HG02938 (cell line): Measurements from ENCODE around the gene KRTAP4-2.
"Not testable (repeated sequence)": the region's sequence is repeated elsewhere in the genome, so short reads cannot be mapped to it uniquely, and the experiment has no call there.

Experiments
- ATAC-seq: cut with Tn5 transposase; IDR thresholded peaks from one replicate; pipeline ENCODE4 v1.9.1; 2021; ENCODE audit warnings: mild to moderate bottlenecking, moderate library complexity; ENCODE audit not compliant: unreplicated experiment

KRTAP4-2 gene

DNA sequence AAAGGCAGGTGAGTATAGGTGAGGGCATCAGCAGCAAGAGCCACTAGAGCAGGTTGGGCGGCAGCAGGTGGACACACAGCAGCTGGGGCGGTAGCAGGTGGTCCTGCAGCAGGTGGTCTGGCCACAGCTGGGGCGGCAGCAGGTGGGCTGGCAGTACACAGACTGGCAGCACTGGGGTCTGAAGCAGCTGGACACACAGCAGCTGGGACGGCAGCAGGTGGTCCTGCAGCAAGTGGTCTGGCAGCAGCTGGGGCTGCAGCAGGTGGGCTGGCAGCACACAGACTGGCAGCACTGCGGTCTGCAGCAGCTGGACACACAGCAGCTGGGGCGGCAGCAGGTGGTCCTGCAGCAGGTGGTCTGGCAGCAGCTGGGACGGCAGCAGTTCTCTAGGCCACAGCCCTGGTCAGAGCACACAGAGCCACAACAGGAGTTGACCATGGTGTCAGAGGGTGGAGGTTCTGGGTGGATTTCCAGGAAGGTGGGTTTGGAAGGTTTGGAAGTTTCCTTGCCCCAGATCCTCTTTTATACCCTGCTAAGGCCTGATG, at the start of gene KRTAP4-2:
Gene KRTAP4-2, minus strand, starts transcription at position 495 of the 545 bp plus-strand sequence. Its CDS starts 57 bp downstream, at position 438.
- ATAC-seq = no peak

DNA sequence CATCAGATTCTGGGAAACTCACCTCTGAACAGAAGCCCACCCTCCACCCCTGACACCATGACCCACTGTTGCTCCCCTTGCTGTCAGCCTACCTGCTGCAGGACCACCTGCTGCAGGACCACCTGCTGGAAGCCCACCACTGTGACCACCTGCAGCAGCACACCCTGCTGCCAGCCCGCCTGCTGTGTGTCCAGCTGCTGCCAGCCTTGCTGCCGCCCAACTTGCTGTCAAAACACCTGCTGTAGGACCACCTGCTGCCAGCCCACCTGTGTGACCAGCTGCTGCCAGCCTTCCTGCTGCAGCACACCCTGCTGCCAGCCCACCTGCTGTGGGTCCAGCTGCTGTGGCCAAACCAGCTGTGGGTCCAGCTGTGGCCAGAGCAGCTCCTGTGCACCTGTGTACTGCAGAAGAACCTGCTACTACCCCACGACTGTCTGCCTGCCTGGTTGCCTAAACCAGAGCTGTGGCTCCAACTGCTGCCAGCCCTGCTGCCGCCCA, 48.6 kb upstream of the KRTAP4-2 start, which contains the start of gene KRTAP9-2:
Gene KRTAP9-2, plus strand, starts transcription at position 51 of the 498 bp plus-strand sequence. Its CDS starts 7 bp downstream, at position 58.
- ATAC-seq = not testable (repeated sequence)

DNA sequence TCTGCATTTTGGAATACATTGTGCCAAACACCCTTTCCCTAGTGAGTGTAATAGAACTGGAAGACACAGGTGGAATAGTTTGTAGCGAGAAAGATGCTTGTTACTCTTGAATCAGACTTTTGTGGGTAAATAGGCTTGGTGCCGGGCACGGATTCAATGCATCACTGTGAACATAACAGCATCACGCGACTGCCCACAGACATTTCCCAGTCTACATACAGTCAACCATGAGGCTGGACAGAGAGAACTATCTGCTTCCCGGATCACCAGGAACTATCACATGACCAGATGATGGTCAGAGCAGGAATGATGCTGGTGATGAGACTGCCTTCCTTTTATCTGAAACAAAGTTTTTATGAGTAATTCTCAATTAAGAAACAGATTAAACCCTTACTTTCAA, 48.0 kb upstream of the KRTAP4-2 start:
- no peak for ATAC-seq

DNA sequence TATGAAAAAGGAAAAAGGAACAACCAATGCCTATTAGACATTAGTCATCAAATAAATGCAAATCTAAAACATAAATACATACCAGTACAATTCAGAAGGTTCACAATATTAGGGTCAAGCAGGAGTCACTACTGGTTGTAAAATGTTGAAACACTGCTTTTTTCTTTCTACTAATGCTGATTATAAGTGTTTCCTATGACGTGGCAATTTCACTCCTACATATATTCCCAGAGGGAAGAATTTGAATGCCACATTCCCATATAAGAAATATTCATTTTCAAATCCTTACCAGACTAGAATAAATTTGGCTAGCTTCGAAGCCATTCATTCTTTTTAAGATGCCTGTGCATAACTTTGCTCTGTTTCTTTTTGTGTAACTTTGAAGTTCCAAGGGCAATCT, 45.8 kb upstream of the KRTAP4-2 start:
- no peak for ATAC-seq

DNA sequence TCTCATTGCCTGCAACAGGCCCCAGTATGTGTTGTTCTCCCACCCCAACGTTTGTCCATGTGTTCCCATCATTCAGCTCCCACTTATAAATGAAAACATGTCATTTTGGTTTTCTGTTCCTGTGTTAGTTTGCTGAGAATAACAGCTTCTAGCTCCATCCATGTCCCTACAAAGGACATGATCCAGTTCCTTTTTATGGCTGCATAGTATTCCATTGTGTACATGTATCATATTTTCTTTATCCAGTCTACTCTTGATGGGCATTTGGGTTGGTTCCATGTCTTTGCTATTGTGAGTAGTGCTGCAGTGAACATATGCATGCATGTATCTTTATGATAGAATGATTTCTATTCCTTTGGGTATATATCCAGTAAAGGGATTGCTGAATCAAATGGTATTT, 37.7 kb upstream of the KRTAP4-2 start:
- ATAC-seq = no peak

DNA sequence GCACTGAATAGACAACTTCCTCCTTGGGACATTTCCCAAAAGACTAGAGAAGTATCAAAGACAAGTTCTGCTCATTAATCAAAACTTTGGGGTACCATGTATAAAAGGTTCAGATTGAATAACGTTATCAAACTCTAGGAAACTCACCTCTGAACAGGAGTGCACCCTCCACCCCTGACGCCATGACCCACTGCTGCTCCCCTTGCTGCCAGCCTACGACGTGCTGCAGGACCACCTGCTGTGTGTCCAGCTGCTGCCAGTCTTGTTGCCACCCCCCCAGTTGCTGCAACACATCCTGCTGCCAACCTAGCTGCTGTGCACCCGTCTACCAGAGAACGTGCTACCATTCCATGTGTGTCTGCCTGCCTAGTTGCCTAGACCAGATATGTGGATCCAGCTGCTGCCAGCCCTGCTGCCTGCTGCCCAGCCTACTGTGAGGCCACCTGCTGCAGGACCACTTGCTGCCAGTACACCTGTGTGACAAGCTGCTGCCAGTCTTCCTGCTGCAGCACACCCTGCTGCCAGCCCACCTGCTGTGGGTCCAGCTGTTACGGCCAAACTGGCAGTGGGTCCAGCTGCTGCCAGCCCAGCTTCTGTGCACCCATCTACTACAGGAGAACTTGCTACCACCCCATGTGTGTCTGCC, 34.6 kb upstream of the KRTAP4-2 start:
- no peak for ATAC-seq

DNA sequence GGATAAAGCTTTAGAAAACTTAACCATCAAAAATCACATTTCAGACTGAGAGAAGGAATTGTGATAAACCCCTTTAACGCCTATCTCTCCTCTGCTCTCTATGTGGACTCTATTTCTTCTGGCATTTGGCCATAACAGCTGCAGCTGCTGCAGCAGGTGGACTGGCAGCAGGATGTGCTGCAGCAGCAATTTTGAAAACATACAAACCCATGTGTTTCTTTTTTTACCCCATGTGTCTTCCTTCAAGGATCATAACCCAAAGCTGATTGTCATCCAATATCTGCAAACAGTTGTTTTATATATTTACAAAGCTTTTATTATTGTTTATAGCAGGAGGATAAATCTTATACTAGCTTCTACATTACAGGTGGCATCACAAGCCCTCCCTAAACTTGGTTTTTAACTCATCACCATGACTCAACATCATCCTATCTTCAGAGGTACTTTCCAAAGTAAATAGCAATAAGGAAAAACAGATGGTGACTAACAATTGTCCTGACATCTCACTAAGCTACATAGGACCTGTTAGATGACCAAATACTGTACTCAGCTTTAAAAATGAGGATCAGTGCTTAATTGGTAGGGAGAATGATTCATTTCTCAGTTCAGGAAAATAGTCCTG, 33.9 kb upstream of the KRTAP4-2 start:
- no peak for ATAC-seq

DNA sequence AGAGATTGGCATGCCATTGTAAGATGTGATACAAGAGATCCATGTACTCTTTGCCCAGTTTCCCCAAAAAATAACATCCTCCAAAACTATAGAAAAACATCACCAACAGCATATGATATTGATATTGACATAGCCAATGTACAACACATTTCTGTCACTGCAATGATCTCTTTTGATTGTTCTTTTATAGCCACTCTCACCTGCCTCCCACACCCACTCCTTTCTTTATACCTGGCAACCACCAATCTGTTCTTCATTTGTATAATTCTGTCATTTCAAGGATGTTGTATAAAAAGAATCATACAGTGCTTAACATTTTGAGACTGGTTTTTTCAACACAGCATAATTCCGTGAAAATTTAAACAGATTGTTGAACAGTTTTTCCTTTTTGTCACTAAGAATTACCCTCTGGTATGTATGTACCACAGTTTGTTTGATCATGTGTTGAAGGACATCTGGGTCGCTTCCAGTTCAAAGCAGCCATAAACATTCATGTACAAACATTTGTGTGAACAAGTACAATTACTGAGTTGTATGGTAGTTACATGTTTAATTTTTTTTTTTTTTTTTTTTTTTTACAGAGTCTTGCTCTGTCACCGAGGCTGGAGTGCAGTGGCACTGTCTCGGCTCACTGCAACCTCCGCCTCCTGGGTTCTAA, 21.5 kb upstream of the KRTAP4-2 start:
- no peak for ATAC-seq

DNA sequence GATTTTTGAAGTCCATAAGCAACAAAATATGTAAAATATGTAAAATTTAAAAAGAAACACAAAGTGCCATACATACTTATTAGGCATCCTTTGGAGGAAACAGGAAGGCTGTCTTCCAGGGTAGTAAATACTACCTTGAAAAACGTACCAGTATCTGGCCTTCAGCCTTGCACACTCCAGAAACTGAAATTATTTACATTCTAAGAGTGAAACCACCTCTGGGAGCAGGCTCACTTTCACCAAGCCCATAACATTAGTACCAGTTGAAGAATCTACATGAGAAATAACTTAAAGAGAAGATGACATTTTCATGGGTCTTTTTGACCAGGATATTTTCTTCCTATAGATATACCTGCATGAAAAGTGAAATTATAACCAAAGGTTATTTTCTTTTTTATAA, 18.0 kb upstream of the KRTAP4-2 start:
- ATAC-seq = no peak

DNA sequence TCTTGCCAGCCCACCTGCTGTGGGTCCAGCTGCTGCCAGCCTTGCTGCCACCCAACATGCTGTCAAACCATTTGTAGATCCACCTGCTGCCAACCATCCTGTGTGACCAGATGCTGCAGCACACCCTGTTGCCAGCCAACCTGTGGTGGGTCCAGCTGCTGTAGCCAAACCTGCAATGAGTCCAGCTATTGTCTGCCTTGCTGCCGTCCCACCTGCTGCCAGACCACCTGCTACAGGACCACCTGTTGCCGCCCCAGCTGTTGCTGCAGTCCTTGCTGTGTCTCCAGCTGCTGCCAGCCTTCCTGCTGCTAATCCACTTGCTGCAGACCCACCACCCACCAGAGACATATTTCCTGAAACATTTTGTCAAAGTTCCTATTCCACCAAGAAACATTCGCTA, 12.3 kb upstream of the KRTAP4-2 start:
- no peak for ATAC-seq

DNA sequence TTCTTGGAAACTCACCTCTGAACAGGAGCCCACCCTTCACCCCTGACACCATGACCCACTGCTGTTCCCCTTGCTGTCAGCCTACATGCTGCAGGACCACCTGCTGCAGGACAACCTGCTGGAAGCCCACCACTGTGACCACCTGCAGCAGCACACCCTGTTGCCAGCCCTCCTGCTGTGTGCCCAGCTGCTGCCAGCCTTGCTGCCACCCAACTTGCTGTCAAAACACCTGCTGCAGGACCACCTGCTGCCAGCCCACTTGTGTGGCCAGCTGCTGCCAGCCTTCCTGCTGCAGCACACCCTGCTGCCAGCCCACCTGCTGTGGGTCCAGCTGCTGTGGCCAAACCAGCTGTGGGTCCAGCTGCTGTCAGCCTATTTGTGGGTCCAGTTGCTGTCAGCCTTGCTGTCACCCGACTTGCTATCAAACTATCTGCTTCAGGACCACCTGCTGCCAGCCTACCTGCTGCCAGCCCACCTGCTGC, 11.9 kb upstream of the KRTAP4-2 start, which contains the start of gene KRTAP9-1:
Gene KRTAP9-1, plus strand, starts transcription at position 51 of the 482 bp plus-strand sequence. Its CDS starts 0 bp downstream, at position 51.
- ATAC-seq = not testable (repeated sequence)

DNA sequence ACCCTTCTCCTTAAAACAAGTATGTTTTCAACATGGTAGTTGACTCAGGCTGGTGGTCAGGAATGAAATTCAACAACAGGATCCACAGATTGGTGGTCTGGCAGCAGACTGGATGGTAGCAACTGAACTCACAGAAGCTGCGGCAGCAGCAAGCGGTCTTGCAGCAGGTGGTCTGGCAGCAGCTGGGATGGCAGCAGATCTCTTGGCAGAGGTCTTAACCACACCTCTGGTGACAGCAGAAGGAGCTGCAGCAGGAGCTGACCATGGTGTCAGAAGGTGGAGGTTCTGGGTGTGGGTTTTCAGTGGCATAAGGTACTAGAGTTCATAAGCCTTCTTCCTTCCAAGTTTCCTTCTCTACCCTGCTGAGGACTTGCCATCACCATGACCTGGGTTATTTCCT, 8.9 kb upstream of the KRTAP4-2 start:
- no peak for ATAC-seq

DNA sequence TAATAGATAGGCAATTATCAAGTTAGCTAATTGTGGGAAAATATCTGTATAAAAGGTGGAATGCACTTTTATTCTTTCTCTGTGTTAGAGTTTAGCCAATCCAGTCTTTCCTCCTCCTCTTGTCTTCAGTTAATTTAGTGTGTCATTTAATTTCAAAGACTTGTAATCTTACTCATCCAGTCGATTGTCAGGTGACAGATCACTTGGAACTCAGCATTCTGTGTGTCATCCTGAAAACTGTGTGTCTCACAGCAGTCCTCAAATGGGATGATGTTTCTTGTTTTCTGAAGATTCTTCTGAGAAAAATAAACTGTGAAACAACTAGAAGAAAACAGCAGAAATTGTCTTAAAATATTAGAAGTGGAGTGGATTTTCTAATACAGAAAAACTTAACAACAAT, 7.0 kb upstream of the KRTAP4-2 start:
- ATAC-seq = no peak

DNA sequence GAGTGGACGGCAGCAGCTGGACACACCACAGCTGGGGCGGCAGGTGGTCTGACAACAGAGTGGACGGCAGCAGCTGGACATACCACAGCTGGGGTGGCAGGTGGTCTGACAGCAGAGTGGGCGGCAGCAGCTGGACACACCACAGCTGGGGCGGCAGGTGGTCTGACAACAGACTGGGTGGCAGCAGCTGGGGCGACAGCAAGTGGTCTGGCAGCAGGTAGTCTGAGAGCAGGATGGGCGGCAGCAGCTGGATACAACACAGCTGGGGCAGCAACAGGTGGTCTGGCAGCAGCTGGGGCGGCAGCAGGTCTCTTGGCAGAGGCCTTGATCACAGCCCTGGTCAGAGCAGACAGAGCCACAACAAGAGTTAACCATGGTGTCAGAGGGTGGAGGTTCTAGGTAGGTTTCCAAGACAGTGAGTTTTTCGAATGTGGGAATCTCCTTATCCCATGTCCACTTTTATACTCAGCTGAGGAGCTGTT, 6.5 kb upstream of the KRTAP4-2 start, which contains the start of gene KRTAP4-1:
Gene KRTAP4-1, minus strand, starts transcription at position 432 of the 482 bp plus-strand sequence. Its CDS starts 57 bp downstream, at position 375.
- ATAC-seq = no peak

DNA sequence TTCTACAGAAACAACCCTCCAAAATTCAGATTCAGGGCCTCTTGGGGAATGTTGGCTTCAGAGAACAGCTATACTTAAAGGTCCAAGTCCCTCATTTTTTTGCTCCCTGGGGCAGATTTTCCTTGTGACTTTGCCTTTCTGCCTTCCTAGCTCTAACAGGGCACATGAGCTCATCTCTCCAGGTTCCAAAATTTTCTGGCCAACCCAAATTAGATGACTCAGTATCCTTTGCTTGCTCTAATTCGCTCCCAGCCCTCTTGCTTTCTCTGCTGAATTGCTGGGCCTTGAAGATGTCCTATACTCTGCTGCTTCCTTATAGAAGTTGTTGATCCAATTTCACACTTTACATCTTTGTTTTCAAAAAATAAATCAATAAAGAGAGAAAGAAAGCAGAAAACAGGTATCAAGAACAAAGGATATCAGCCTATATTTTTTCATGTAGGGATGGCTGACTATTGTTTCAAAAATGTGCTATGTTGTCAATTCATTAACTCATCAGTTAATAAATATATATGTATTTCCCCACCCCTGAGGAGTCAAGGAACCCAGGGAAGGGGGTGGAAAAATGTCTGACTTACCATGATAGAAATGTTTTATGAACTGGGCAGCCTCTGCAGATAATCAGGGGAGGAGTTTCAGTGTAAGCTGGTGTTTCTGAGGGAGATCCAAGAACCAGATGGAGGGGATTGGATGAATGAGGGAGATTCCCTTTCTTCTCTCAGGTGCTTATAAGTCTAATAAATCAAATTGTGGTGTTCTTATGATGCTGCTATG, 1.0 kb upstream of the KRTAP4-2 start:
- ATAC-seq = no peak

DNA sequence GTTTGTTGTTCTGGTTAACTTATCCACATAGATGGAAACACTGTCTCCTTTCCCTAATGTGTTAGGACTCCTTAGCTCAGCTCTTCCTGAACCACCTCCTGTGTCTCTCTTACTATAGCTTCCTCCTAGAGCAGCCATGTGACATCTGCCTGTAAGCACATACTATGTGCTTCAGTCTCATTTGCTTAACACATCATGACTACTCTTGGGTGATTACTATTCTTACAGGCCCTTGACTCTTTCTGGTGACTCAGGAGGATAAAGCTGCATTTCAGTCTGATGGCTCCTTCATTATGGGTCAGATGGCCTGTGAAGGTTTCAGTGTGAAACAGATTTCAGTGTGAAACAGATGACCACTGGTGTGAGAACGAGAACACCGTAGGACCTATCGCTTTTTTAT, 320 bp upstream of the KRTAP4-2 start:
- no peak for ATAC-seq

DNA sequence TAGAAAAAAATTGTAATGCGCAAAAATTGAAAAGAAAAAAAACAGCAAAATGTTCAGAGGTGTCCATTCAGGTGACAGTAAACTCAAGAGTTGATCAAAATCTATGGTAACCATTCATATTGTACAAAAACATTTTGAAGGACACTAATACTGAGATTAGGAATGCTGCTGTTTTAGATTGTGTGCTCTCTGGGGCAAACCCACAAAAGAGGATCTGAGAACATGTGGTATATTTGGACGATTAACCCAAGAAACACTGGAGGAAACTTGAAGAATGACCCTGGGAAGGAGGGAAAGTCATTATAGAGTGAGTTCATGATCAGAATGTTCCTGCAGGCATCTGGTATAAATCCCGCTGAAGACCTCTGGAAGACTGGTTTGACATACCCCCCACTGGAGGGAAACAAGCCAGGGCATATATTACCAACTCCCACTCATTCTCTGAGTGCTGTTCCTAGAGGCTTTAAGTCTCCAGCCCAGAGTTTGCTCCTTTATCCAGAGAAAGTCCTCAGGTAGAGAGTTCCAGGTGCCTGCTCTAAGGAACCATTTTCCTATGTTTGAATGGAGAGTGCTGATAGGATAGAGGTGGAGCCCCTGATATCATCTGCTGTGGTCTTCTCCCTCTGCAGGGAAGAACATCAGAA, 1.2 kb downstream of the KRTAP4-2 start:
- no peak for ATAC-seq

DNA sequence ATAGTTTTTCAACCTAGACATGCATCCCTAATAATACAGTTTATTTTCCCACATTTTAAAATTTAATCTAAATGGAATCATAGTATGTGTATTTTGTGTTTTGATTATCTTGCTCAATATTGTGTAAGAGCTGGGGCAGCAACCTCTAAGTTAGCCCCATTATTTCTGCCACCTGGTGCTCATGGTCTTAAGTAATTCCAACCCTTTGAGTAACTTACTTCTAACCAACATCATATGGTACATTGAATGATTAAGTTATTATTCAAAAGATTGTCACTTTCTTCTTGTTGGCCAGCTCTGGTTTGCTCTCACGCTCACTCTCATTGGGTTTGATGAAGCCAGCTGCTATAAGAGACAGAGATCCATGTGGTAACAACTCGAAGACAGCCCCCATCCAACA, 6.1 kb downstream of the KRTAP4-2 start:
- no peak for ATAC-seq

DNA sequence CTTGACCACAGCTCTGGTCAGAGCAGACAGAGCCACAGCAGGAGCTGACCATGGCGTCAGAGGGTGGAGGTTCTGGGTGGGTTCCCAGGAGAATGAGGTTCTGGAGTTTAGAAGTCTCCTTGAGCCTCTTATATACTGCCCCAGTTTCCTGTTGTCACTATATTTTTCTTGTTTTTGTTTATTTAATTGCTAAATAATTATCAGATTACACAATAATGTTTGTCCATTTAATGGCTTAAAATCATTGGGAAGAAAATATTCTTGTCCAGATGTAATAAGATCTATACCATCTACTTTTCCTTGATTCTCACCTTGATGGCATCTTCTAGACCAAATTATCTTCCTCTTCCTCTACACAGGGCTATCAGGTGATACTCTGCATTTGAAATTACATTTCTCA, 9.9 kb downstream of the KRTAP4-2 start, which contains the start of gene KRTAP4-3:
Gene KRTAP4-3, minus strand, starts transcription at position 101 of the 400 bp plus-strand sequence. Its CDS starts 49 bp downstream, at position 52.
- ATAC-seq = no peak

DNA sequence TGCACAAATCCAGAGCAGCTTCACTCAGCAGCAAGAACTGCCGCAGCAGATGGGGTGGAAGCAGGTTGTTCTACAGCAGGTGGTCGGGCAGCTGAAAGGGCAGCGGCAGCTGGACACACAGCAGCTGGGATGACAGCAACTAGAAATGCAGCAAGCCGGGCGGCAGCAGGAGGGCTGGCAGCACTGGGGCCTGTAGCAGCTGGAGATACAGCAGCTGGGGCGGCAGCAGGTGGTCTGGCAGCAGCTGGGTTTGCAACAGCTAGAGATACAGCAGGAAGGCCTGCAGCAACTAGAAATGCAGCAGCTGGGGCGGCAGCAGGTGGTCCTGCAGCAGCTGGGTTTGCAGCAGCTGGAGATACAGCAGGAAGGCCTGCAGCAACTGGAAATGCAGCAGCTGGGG, 10.5 kb downstream of the KRTAP4-2 start:
- ATAC-seq = no peak
